ENCODE results near the gene BEND6.

Gene BEND6

DNA sequence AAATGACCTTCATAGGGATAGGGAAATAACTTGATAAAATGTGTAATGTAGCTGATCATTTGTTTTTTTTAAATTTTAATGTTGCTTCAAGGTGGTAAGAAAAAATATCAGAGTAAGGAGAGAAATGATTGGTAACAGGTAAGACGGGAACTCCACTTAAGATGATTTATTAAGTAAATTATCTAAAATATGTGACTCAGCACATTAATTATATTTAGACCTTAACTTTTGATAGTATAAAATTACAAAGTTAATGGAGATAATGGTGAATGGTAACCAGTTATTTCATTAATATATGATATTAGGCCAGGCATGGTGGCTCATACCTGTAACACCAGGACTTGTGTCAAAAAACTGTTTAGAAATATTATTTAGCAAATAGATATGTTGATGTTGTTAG lies 10.2 kb downstream of the BEND6 start:
- no peaks in the 10 kb centered on the region for H3K36me3 ChIP-seq (ENCODE audit: control insufficient read depth, insufficient read depth, low read length)
- no peaks in the 10 kb centered on the region for H3K27me3 ChIP-seq (replicated peaks; ENCODE audit: control insufficient read depth, insufficient read depth, low read length, poor library complexity, severe bottlenecking)
- no peaks in the 10 kb centered on the region for H3K9me3 ChIP-seq (ENCODE audit: control insufficient read depth, low read length)
- H3K4me1 ChIP-seq (ENCODE audit: control insufficient read depth, insufficient read depth, low read length, poor library complexity, severe bottlenecking), result no peaks in the 10 kb centered on the region
- no peak overlapping the region for H3K27ac ChIP-seq (ENCODE audit: insufficient read depth, low read length, poor library complexity, severe bottlenecking)
- no peak for DNase-seq
- no peak overlapping the region for H3K4me3 ChIP-seq (ENCODE audit: insufficient read depth, low read depth, low read length, poor library complexity, severe bottlenecking)

GRCh38 chr6:56970849-56971248 lies 15.9 kb downstream of the BEND6 start:
- Histone ChIP-seq H3K9me3 (ENCODE audit: control insufficient read depth, low read length) (no peaks in the 10 kb centered on the region), H3K27ac (ENCODE audit: insufficient read depth, low read length, poor library complexity, severe bottlenecking) (no peak overlapping the region), H3K36me3 (ENCODE audit: control insufficient read depth, insufficient read depth, low read length) (no peaks in the 10 kb centered on the region), H3K4me1 (ENCODE audit: control insufficient read depth, insufficient read depth, low read length, poor library complexity, severe bottlenecking) (no peaks in the 10 kb centered on the region), H3K27me3 (replicated peaks; ENCODE audit: control insufficient read depth, insufficient read depth, low read length, poor library complexity, severe bottlenecking) (no peaks in the 10 kb centered on the region), H3K4me3 (ENCODE audit: insufficient read depth, low read depth, low read length, poor library complexity, severe bottlenecking) (no peak overlapping the region)
- no peak for DNase-seq

GRCh38 chr6:56977192-56977591 lies 22.3 kb downstream of the BEND6 start:
- no peaks in the 10 kb centered on the region for H3K4me1 ChIP-seq (ENCODE audit: control insufficient read depth, insufficient read depth, low read length, poor library complexity, severe bottlenecking)
- no peak overlapping the region for H3K4me3 ChIP-seq (ENCODE audit: insufficient read depth, low read depth, low read length, poor library complexity, severe bottlenecking)
- no peak for DNase-seq
- no peak overlapping the region for H3K27ac ChIP-seq (ENCODE audit: insufficient read depth, low read length, poor library complexity, severe bottlenecking)
- no peaks in the 10 kb centered on the region for H3K36me3 ChIP-seq (ENCODE audit: control insufficient read depth, insufficient read depth, low read length)
- H3K9me3 ChIP-seq (ENCODE audit: control insufficient read depth, low read length), result no peaks in the 10 kb centered on the region
- H3K27me3 ChIP-seq (replicated peaks; ENCODE audit: control insufficient read depth, insufficient read depth, low read length, poor library complexity, severe bottlenecking), result no peaks in the 10 kb centered on the region

DNA sequence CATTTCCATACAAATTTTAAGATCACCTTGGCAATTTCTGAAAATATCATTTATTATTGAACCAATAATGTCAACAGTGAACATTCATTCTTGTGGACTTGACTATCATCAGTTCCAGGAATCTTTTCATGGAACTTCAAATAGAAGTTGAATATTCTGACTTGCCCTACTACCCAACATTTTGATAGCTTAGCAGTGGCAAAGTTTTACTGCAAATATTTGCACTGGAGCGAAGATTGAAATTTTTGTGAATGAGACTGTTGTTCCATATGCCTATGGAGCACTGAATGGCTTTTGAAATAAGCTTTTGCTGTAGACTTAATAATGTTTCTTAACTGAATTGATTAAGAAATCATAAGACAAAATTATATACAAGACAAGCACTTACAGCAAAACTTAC lies 23.6 kb downstream of the BEND6 start:
- no peaks in the 10 kb centered on the region for H3K36me3 ChIP-seq (ENCODE audit: control insufficient read depth, insufficient read depth, low read length)
- no peaks in the 10 kb centered on the region for H3K27me3 ChIP-seq (replicated peaks; ENCODE audit: control insufficient read depth, insufficient read depth, low read length, poor library complexity, severe bottlenecking)
- no peaks in the 10 kb centered on the region for H3K9me3 ChIP-seq (ENCODE audit: control insufficient read depth, low read length)
- H3K4me1 ChIP-seq (ENCODE audit: control insufficient read depth, insufficient read depth, low read length, poor library complexity, severe bottlenecking), result no peaks in the 10 kb centered on the region
- DNase-seq, result no peak
- H3K27ac ChIP-seq (ENCODE audit: insufficient read depth, low read length, poor library complexity, severe bottlenecking), result no peak overlapping the region
- H3K4me3 ChIP-seq (ENCODE audit: insufficient read depth, low read depth, low read length, poor library complexity, severe bottlenecking), result no peak overlapping the region

GRCh38 chr6:56984361-56984760 lies 29.5 kb downstream of the BEND6 start:
- no peak for DNase-seq
- Histone ChIP-seq H3K4me3 (ENCODE audit: insufficient read depth, low read depth, low read length, poor library complexity, severe bottlenecking) (no peak overlapping the region), H3K9me3 (ENCODE audit: control insufficient read depth, low read length) (no peaks in the 10 kb centered on the region), H3K27me3 (replicated peaks; ENCODE audit: control insufficient read depth, insufficient read depth, low read length, poor library complexity, severe bottlenecking) (no peaks in the 10 kb centered on the region), H3K36me3 (ENCODE audit: control insufficient read depth, insufficient read depth, low read length) (no peaks in the 10 kb centered on the region), H3K27ac (ENCODE audit: insufficient read depth, low read length, poor library complexity, severe bottlenecking) (no peak overlapping the region), H3K4me1 (ENCODE audit: control insufficient read depth, insufficient read depth, low read length, poor library complexity, severe bottlenecking) (no peaks in the 10 kb centered on the region)

GRCh38 chr6:56984884-56985283 lies 30.0 kb downstream of the BEND6 start:
- no peaks in the 10 kb centered on the region for H3K9me3 ChIP-seq (ENCODE audit: control insufficient read depth, low read length)
- no peaks in the 10 kb centered on the region for H3K27me3 ChIP-seq (replicated peaks; ENCODE audit: control insufficient read depth, insufficient read depth, low read length, poor library complexity, severe bottlenecking)
- no peaks in the 10 kb centered on the region for H3K4me1 ChIP-seq (ENCODE audit: control insufficient read depth, insufficient read depth, low read length, poor library complexity, severe bottlenecking)
- DNase-seq, result no peak
- no peaks in the 10 kb centered on the region for H3K36me3 ChIP-seq (ENCODE audit: control insufficient read depth, insufficient read depth, low read length)
- H3K4me3 ChIP-seq (ENCODE audit: insufficient read depth, low read depth, low read length, poor library complexity, severe bottlenecking), result no peak overlapping the region
- no peak overlapping the region for H3K27ac ChIP-seq (ENCODE audit: insufficient read depth, low read length, poor library complexity, severe bottlenecking)

- Histone ChIP-seq H3K4me1 (ENCODE audit: control insufficient read depth, insufficient read depth, low read length, poor library complexity, severe bottlenecking) (no peaks in the 10 kb centered on the region), H3K9me3 (ENCODE audit: control insufficient read depth, low read length) (no peaks in the 10 kb centered on the region), H3K27me3 (replicated peaks; ENCODE audit: control insufficient read depth, insufficient read depth, low read length, poor library complexity, severe bottlenecking) (no peaks in the 10 kb centered on the region), H3K36me3 (ENCODE audit: control insufficient read depth, insufficient read depth, low read length) (no peaks in the 10 kb centered on the region), H3K27ac (ENCODE audit: insufficient read depth, low read length, poor library complexity, severe bottlenecking) (no peak overlapping the region), H3K4me3 (ENCODE audit: insufficient read depth, low read depth, low read length, poor library complexity, severe bottlenecking) (no peak overlapping the region)
- DNase-seq, result no peak
These were observed 31.7 kb downstream of the BEND6 start for GRCh38 chr6:56986611-56987010.

- Histone ChIP-seq H3K9me3 (ENCODE audit: control insufficient read depth, low read length) (no peaks in the 10 kb centered on the region), H3K4me1 (ENCODE audit: control insufficient read depth, insufficient read depth, low read length, poor library complexity, severe bottlenecking) (no peaks in the 10 kb centered on the region), H3K27ac (ENCODE audit: insufficient read depth, low read length, poor library complexity, severe bottlenecking) (no peak overlapping the region), H3K4me3 (ENCODE audit: insufficient read depth, low read depth, low read length, poor library complexity, severe bottlenecking) (no peak overlapping the region), H3K27me3 (replicated peaks; ENCODE audit: control insufficient read depth, insufficient read depth, low read length, poor library complexity, severe bottlenecking) (no peaks in the 10 kb centered on the region), H3K36me3 (ENCODE audit: control insufficient read depth, insufficient read depth, low read length) (no peaks in the 10 kb centered on the region)
- no peak for DNase-seq
These were observed 33.2 kb downstream of the BEND6 start for GRCh38 chr6:56988145-56988544.

DNA sequence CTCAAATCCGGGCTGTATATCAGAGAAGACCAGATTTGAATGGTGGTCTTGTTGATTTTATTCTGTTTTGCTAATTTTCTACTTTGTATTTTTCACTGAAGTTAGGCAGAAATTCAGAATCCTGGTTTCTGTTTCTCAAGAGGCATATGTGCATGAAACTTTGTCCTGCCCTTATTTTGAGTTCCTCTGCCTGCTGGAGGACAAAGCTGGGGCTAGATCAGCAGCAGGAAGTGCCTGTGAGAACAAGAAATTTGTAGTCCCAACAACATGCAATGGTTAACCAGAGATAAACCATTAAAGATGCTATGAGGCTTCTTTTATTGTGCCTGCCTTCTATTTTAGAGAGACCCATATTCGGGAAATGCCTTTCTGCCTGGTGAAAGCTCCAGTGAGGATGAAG lies 37.1 kb downstream of the BEND6 start:
- DNase-seq, result no peak
- no peak overlapping the region for H3K27ac ChIP-seq (ENCODE audit: insufficient read depth, low read length, poor library complexity, severe bottlenecking)

DNA sequence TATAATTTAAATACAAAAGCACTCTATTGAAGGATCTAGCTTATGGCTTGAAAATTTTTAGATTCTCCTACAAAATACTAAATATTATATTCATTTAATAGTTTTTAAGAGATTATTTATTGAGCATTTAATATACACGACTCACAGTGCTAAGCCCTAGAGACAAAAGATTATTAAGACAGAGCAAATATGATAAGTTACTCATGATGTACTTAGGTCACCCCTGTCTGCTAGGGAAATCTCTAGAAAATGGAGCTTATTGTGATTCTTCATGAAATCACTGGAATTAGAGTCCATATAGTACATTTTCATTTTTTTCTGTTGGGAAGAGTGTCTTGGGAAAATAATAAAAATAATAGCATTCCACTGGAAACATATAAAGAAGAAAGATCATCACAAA lies 37.8 kb downstream of the BEND6 start:
- H3K36me3 ChIP-seq (ENCODE audit: control insufficient read depth, insufficient read depth, low read length), result no peaks in the 10 kb centered on the region
- no peak overlapping the region for H3K4me3 ChIP-seq (ENCODE audit: insufficient read depth, low read depth, low read length, poor library complexity, severe bottlenecking)
- no peaks in the 10 kb centered on the region for H3K27me3 ChIP-seq (replicated peaks; ENCODE audit: control insufficient read depth, insufficient read depth, low read length, poor library complexity, severe bottlenecking)
- H3K9me3 ChIP-seq (ENCODE audit: control insufficient read depth, low read length), result no peaks in the 10 kb centered on the region
- no peaks in the 10 kb centered on the region for H3K4me1 ChIP-seq (ENCODE audit: control insufficient read depth, insufficient read depth, low read length, poor library complexity, severe bottlenecking)
- DNase-seq, result no peak
- no peak overlapping the region for H3K27ac ChIP-seq (ENCODE audit: insufficient read depth, low read length, poor library complexity, severe bottlenecking)

More for the DNA sequence above, 37.1 kb downstream of the BEND6 start:
- Histone ChIP-seq H3K4me3 (ENCODE audit: insufficient read depth, low read depth, low read length, poor library complexity, severe bottlenecking) (no peak overlapping the region), H3K9me3 (ENCODE audit: control insufficient read depth, low read length) (no peaks in the 10 kb centered on the region), H3K36me3 (ENCODE audit: control insufficient read depth, insufficient read depth, low read length) (no peaks in the 10 kb centered on the region), H3K27me3 (replicated peaks; ENCODE audit: control insufficient read depth, insufficient read depth, low read length, poor library complexity, severe bottlenecking) (no peaks in the 10 kb centered on the region), H3K4me1 (ENCODE audit: control insufficient read depth, insufficient read depth, low read length, poor library complexity, severe bottlenecking) (no peaks in the 10 kb centered on the region)

- H3K9me3 ChIP-seq (ENCODE audit: control insufficient read depth, low read length), result no peaks in the 10 kb centered on the region
- H3K4me1 ChIP-seq (ENCODE audit: control insufficient read depth, insufficient read depth, low read length, poor library complexity, severe bottlenecking), result no peaks in the 10 kb centered on the region
- no peak for DNase-seq
- H3K27ac ChIP-seq (ENCODE audit: insufficient read depth, low read length, poor library complexity, severe bottlenecking), result no peak overlapping the region
- no peaks in the 10 kb centered on the region for H3K36me3 ChIP-seq (ENCODE audit: control insufficient read depth, insufficient read depth, low read length)
- no peaks in the 10 kb centered on the region for H3K27me3 ChIP-seq (replicated peaks; ENCODE audit: control insufficient read depth, insufficient read depth, low read length, poor library complexity, severe bottlenecking)
- no peak overlapping the region for H3K4me3 ChIP-seq (ENCODE audit: insufficient read depth, low read depth, low read length, poor library complexity, severe bottlenecking)
These were observed 40.5 kb downstream of the BEND6 start for GRCh38 chr6:56995347-56995902.

All from effector memory CD4-positive, alpha-beta T cell (primary cell).